H9 (cell line): Measurements from ENCODE around the gene NT5DC1. TPM values are rescaled to one million over a fixed set of nuclear protein-coding genes. Genes with fewer than 3 reads are reported as not detected.

Source experiments
- DNase-seq: peaks from one replicate; pipeline ENCODE4 v3.0.0-alpha.2; 2017
- H2AFZ ChIP-seq: one replicate; pipeline ENCODE4 v1.6.1; 2013; ENCODE audit warnings: mild to moderate bottlenecking, low read length, control low read depth, moderate library complexity
- H2AK5ac ChIP-seq: 2 replicates; pipeline ENCODE4 v1.6.1; 2013; ENCODE audit warnings: low read length, control low read depth, mixed read lengths; ENCODE audit not compliant: insufficient read length
- H2BK120ac ChIP-seq: one replicate; pipeline ENCODE4 v1.6.1; 2013; ENCODE audit warnings: low read depth, mild to moderate bottlenecking, low read length, control low read depth, inconsistent platforms; ENCODE audit not compliant: poor library complexity, severe bottlenecking
- H2BK12ac ChIP-seq: 2 replicates; pipeline ENCODE4 v1.6.1; 2013; ENCODE audit warnings: low read length, control low read depth, mixed read lengths, low read depth; ENCODE audit not compliant: insufficient read length
- H2BK15ac ChIP-seq: 2 replicates; pipeline ENCODE4 v1.6.1; 2013; ENCODE audit warnings: low read depth, low read length, control low read depth
- H2BK20ac ChIP-seq: one replicate; pipeline ENCODE4 v1.6.1; 2013; ENCODE audit warnings: low read depth, mild to moderate bottlenecking, low read length, control low read depth, inconsistent platforms; ENCODE audit not compliant: poor library complexity, severe bottlenecking
- H2BK5ac ChIP-seq: 2 replicates; pipeline ENCODE4 v1.6.1; 2013; ENCODE audit warnings: low read length, control low read depth, mixed read lengths; ENCODE audit not compliant: insufficient read length
- H3K14ac ChIP-seq: 2 replicates; pipeline ENCODE4 v1.6.1; 2013; ENCODE audit warnings: low read length, control low read depth; ENCODE audit not compliant: insufficient read depth
- H3K18ac ChIP-seq: 2 replicates; pipeline ENCODE4 v1.6.1; 2013; ENCODE audit warnings: low read depth, mild to moderate bottlenecking, mixed read lengths, low read length, control low read depth; ENCODE audit not compliant: insufficient read length
- H3K23ac ChIP-seq: 2 replicates; pipeline ENCODE4 v1.6.1; 2013; ENCODE audit warnings: low read length, control low read depth, mixed read lengths, low read depth; ENCODE audit not compliant: insufficient read length
- H3K23me2 ChIP-seq: 2 replicates; pipeline ENCODE4 v1.6.1; 2013; ENCODE audit warnings: low read depth, mild to moderate bottlenecking, mixed read lengths, low read length, control low read depth; ENCODE audit not compliant: insufficient read length, poor library complexity, severe bottlenecking
- H3K27ac ChIP-seq: 2 replicates; pipeline ENCODE4 v1.5.1; 2013; ENCODE audit warnings: low read length, control low read depth, mixed read lengths, low read depth; ENCODE audit not compliant: insufficient read length
- H3K27me3 ChIP-seq: 2 replicates; pipeline ENCODE4 v1.6.1; 2013; ENCODE audit warnings: low read length, control low read depth, inconsistent platforms; ENCODE audit not compliant: insufficient read depth
- H3K4ac ChIP-seq: 2 replicates; pipeline ENCODE4 v1.6.1; 2013; ENCODE audit warnings: low read depth, mild to moderate bottlenecking, control low read depth, inconsistent platforms, low read length, moderate library complexity
- H3K4me1 ChIP-seq: 2 replicates; pipeline ENCODE4 v1.6.1; 2013; ENCODE audit warnings: low read length, control low read depth, inconsistent platforms; ENCODE audit not compliant: insufficient read depth
- H3K4me2 ChIP-seq: 2 replicates; pipeline ENCODE4 v1.6.1; 2013; ENCODE audit warnings: low read length, control low read depth, mixed read lengths; ENCODE audit not compliant: insufficient read length, insufficient read depth
- H3K56ac ChIP-seq: 2 replicates; pipeline ENCODE4 v1.6.1; 2013; ENCODE audit warnings: low read depth, mild to moderate bottlenecking, mixed read lengths, low read length, control low read depth; ENCODE audit not compliant: insufficient read length
- H3K79me1 ChIP-seq: 2 replicates; pipeline ENCODE4 v1.6.1; 2013; ENCODE audit warnings: low read depth, mild to moderate bottlenecking, moderate library complexity, low read length, control low read depth, inconsistent platforms; ENCODE audit not compliant: insufficient read depth, poor library complexity, severe bottlenecking
- H3K79me2 ChIP-seq: 2 replicates; pipeline ENCODE4 v1.6.1; 2013; ENCODE audit warnings: low read length, control low read depth, inconsistent platforms; ENCODE audit not compliant: insufficient read depth
- H3K9ac ChIP-seq: 2 replicates; pipeline ENCODE4 v1.6.1; 2013; ENCODE audit warnings: low read length, control low read depth, mixed read lengths; ENCODE audit not compliant: insufficient read length; ENCODE audit errors: extremely low read depth
- H3K9me3 ChIP-seq: one replicate; pipeline ENCODE4 v1.6.1; 2013; ENCODE audit warnings: low read depth, low read length, inconsistent platforms; ENCODE audit not compliant: control insufficient read depth
- H3T11ph ChIP-seq: one replicate; pipeline ENCODE4 v1.6.1; 2013; ENCODE audit warnings: mild to moderate bottlenecking, low read length, control low read depth, inconsistent platforms
- H4K20me1 ChIP-seq: one replicate; pipeline ENCODE4 v1.6.1; 2013; ENCODE audit not compliant: control insufficient read depth, insufficient read length, insufficient read depth
- H4K5ac ChIP-seq: 2 replicates; pipeline ENCODE4 v1.6.1; 2013; ENCODE audit warnings: low read depth, mild to moderate bottlenecking, mixed read lengths, low read length, control low read depth; ENCODE audit not compliant: insufficient read length
- H4K8ac ChIP-seq: replicated peaks from 2 replicates; pipeline ENCODE4 v1.6.1; 2013; ENCODE audit warnings: low read length, control low read depth, mixed read lengths, low read depth; ENCODE audit not compliant: insufficient read length
- H4K91ac ChIP-seq: 2 replicates; pipeline ENCODE4 v1.6.1; 2013; ENCODE audit warnings: low read depth, mild to moderate bottlenecking, moderate library complexity, mixed read lengths, low read length, control low read depth; ENCODE audit not compliant: insufficient read length
- H3K27ac Mint-ChIP-seq, 3 experiments: 2 replicates in 2 of 3; 3 replicates in 1 of 3; pipeline ENCODE4 v1.8.0; 2020 to 2021; ENCODE audit warnings: mixed read lengths in 3 of 3, mild to moderate bottlenecking in 1 of 3, moderate library complexity in 1 of 3
- H3K27me3 Mint-ChIP-seq: 2 replicates; pipeline ENCODE4 v1.8.0; 2021; ENCODE audit warnings: low read depth, mild to moderate bottlenecking, moderate library complexity, mixed read lengths
- H3K36me3 Mint-ChIP-seq, 3 experiments: 2 replicates in 2 of 3; 3 replicates in 1 of 3; pipeline ENCODE4 v1.8.0; 2020 to 2021; ENCODE audit warnings: low read depth in 3 of 3, mixed read lengths in 3 of 3; ENCODE audit not compliant: insufficient read depth in 1 of 3
- H3K4me1 Mint-ChIP-seq, 2 experiments: 2 replicates each; pipeline ENCODE4 v1.8.0; 2020; ENCODE audit warnings: mixed read lengths in 2 of 2
- H3K4me3 Mint-ChIP-seq, 2 experiments: 2 replicates in 1 of 2; 3 replicates in 1 of 2; pipeline ENCODE4 v1.8.0; 2020 to 2021; ENCODE audit warnings: mild to moderate bottlenecking in 2 of 2, mixed read lengths in 2 of 2, moderate library complexity in 1 of 2
- H3K9me3 Mint-ChIP-seq, 2 experiments: 2 replicates in 1 of 2; 3 replicates in 1 of 2; pipeline ENCODE4 v1.8.0; 2020; ENCODE audit warnings: mild to moderate bottlenecking in 2 of 2, mixed read lengths in 2 of 2, moderate library complexity in 1 of 2
- CTCF ChIP-seq: fragments of 200-600 bp; sonication (generic); conservative IDR thresholded peaks from 3 replicates; pipeline ENCODE4 v1.8.0; 2021; ENCODE audit warnings: antibody characterized with exemption, mild to moderate bottlenecking
- WGBS: extraction: QIAGEN DNeasy Blood & Tissue Kit; methylation state at CpG from one replicate; pipeline ENCODE4 v1.1.7; 2013; ENCODE audit warnings: missing lambda C conversion rate, low lambda C conversion rate, mixed read lengths; ENCODE audit not compliant: insufficient read length; ENCODE audit errors: extremely low coverage; 5-methylcytosine and 5-hydroxymethylcytosine counted together
- total RNA-seq: library from RNA; stranded (reverse); gene quantifications from 2 replicates; pipeline ENCODE4 v1.2.1, GENCODE V29; 2021

NT5DC1 gene
- total RNA-seq, 1 experiment from 2014 or later, result 64.9 TPM

DNA sequence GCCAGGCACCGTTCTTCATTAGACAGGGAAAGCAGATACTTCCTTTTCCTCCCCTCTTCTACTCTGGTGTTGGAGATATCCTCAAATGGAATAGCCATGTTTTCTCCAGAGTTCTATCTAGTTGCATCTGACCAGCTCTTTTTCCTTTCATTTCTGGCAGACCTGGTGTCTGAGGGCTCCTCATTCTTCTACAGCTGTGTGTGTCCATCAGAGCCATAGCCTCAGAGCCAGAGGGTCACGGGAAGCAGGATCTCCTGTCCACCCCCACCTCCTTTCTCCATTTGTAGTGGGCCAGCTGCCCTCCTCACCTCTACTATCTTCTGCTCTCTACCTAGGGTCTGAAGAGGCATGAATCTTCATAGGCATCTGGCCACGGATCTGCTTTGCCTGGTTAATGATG, 96.2 kb downstream of the NT5DC1 start:
- WGBS, result no CpG with 5 or more reads among the region's 3 CpGs
- H3K79me1 ChIP-seq, result no peaks in the 10 kb centered on the region
- no peak overlapping the region for H3K4ac ChIP-seq
- Mint-ChIP-seq H3K36me3 (no peaks in the 10 kb centered on the region), H3K4me1 (no peaks in the 10 kb centered on the region), H3K4me3 (no peak overlapping the region), H3K27me3 (no peaks in the 10 kb centered on the region), H3K9me3 (no peaks in the 10 kb centered on the region), H3K27ac (no peak overlapping the region)
- H2BK120ac ChIP-seq, result no peak overlapping the region
- no peak overlapping the region for H4K5ac ChIP-seq
- no peak overlapping the region for H3K23ac ChIP-seq
- no peak overlapping the region for H3K56ac ChIP-seq
- no peak overlapping the region for H3T11ph ChIP-seq
- H3K27ac ChIP-seq, result no peak overlapping the region
- H2AFZ ChIP-seq, result no peak overlapping the region
- no peaks in the 10 kb centered on the region for H3K4me1 ChIP-seq
- H2BK20ac ChIP-seq, result no peak overlapping the region
- no peak overlapping the region for H2BK5ac ChIP-seq
- no peak overlapping the region for H2BK15ac ChIP-seq
- TF ChIP-seq CTCF, result no peak
- no peaks in the 10 kb centered on the region for H3K9me3 ChIP-seq
- H3K27me3 ChIP-seq, result no peaks in the 10 kb centered on the region
- H2AK5ac ChIP-seq, result no peak overlapping the region
- no peak overlapping the region for H3K9ac ChIP-seq
- H4K8ac ChIP-seq, result no peak overlapping the region
- no peaks in the 10 kb centered on the region for H3K23me2 ChIP-seq
- no peaks in the 10 kb centered on the region for H3K79me2 ChIP-seq
- H4K91ac ChIP-seq, result no peak overlapping the region
- no peak overlapping the region for H3K18ac ChIP-seq
- no peaks in the 10 kb centered on the region for H4K20me1 ChIP-seq
- no peak overlapping the region for H2BK12ac ChIP-seq
- no peak for DNase-seq
- no peak overlapping the region for H3K14ac ChIP-seq
- no peak overlapping the region for H3K4me2 ChIP-seq
